Thyroid gland (tissue), 4 donors: ENCODE results near the gene TPBGL.

ENCODE experiments used
- CTCF ChIP-seq, 6 experiments: fragments of 200-600 bp in 3 of 6; fragments of 450-650 bp in 3 of 6; sonication (generic) in 3 of 6; IDR thresholded peaks; one replicate each; pipeline ENCODE4 v1.5.1; 2016 to 2019; ENCODE audit warnings: antibody characterized with exemption in 6 of 6, mild to moderate bottlenecking in 2 of 6, inconsistent platforms in 1 of 6, moderate library complexity in 1 of 6
- POLR2A ChIP-seq, 2 donors: fragments of 450-650 bp; IDR thresholded peaks; one replicate each; pipeline ENCODE4 v1.6.1; 2017; ENCODE audit warnings: antibody characterized with exemption in 2 of 2, mild to moderate bottlenecking in 2 of 2, moderate library complexity in 1 of 2

- TF ChIP-seq CTCF (IDR thresholded peaks at IDR 0.05) (no peak), POLR2A (IDR thresholded peaks at IDR 0.05) (no peak)
Measured at GRCh38 chr11:75263944-75264349, 23.4 kb downstream of the TPBGL start.
